Measurements from ENCODE around the gene MYO19. TPM values are rescaled to one million over a fixed set of nuclear protein-coding genes. Genes with fewer than 3 reads are reported as not detected.
A peak's percentile ranks its signal among the peaks of the same experiment; 100 is the strongest.

The MYO19 gene
- total and polyA plus RNA-seq, 9 of the 15 experiments (the other 6 are each of a cell fraction or from before 2014, with no cell fraction given), result 21.6 to 176 (median 129) TPM

DNA sequence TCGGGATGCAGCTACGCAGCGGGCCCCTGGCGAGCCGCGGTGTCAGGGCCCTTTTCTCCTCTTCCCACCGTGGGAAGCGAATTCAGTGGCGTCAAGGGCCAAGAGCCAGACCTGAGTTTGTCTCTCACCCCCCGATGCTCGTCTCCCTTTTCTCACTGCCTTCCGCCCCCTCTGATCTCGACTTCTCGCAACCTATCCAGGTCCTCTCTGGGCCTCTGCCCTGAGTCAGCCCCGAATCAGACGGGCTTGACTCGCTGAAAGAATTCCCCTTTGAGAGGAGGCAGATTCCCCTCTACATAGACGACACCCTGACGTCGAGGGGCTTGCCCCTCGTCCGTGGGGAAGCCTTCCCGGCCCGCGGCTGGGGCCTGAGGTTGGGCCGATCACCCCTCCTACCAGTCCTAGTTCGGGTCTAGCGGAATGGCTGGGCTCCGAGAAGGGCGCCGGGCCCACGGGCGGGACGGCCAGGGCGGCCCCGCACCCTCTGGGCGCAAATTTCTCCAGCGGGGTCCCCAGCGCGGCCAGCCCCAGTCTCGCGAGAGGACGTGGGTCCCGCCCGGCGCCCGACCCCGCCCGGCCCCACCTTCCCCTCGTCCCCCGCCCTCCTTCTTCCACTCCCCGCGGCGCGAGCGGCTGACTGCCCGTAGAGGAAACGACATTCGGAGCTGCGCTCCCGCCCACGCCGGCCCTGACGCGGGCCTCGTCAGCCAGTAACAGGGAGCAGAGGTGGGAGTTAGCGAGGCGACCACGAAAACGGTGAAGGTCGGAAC lies 9.8 kb upstream of the MYO19 start, which contains the start of gene GGNBP2 (continued):
- TF ChIP-seq, protein P1, sequence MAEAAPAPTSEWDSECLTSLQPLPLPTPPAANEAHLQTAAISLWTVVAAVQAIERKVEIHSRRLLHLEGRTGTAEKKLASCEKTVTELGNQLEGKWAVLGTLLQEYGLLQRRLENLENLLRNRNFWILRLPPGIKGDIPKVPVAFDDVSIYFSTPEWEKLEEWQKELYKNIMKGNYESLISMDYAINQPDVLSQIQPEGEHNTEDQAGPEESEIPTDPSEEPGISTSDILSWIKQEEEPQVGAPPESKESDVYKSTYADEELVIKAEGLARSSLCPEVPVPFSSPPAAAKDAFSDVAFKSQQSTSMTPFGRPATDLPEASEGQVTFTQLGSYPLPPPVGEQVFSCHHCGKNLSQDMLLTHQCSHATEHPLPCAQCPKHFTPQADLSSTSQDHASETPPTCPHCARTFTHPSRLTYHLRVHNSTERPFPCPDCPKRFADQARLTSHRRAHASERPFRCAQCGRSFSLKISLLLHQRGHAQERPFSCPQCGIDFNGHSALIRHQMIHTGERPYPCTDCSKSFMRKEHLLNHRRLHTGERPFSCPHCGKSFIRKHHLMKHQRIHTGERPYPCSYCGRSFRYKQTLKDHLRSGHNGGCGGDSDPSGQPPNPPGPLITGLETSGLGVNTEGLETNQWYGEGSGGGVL (CRISPR knock-in tag; IDR thresholded peaks at IDR 0.05), result no peak
- no peak for TF ChIP-seq ZNF444 (CRISPR knock-in tag; IDR thresholded peaks at IDR 0.05)
- TF ChIP-seq CBX5 (IDR thresholded peaks at IDR 0.05; ENCODE audit: borderline replicate concordance, low read depth), result no peak
- TF ChIP-seq CSDE1 (IDR thresholded peaks at IDR 0.05), result no peak
- TF ChIP-seq, protein P2, sequence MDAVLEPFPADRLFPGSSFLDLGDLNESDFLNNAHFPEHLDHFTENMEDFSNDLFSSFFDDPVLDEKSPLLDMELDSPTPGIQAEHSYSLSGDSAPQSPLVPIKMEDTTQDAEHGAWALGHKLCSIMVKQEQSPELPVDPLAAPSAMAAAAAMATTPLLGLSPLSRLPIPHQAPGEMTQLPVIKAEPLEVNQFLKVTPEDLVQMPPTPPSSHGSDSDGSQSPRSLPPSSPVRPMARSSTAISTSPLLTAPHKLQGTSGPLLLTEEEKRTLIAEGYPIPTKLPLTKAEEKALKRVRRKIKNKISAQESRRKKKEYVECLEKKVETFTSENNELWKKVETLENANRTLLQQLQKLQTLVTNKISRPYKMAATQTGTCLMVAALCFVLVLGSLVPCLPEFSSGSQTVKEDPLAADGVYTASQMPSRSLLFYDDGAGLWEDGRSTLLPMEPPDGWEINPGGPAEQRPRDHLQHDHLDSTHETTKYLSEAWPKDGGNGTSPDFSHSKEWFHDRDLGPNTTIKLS (IDR thresholded peaks at IDR 0.05; ENCODE audit: borderline replicate concordance, low read depth), result 0 out of 2 replicates have a peak, but pooled peaks have one; percentile 30
- TF ChIP-seq DIDO1 (tag; IDR thresholded peaks at IDR 0.05; ENCODE audit: low read depth), result no peak
- TF ChIP-seq, protein P3, sequence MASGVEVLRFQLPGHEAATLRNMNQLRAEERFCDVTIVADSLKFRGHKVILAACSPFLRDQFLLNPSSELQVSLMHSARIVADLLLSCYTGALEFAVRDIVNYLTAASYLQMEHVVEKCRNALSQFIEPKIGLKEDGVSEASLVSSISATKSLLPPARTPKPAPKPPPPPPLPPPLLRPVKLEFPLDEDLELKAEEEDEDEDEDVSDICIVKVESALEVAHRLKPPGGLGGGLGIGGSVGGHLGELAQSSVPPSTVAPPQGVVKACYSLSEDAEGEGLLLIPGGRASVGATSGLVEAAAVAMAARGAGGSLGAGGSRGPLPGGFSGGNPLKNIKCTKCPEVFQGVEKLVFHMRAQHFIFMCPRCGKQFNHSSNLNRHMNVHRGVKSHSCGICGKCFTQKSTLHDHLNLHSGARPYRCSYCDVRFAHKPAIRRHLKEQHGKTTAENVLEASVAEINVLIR (CRISPR knock-in tag; IDR thresholded peaks at IDR 0.05), result no peak
- TF ChIP-seq KDM5B (IDR thresholded peaks at IDR 0.05; ENCODE audit: insufficient replicate concordance, low read depth, low read length), result peak; percentile 77
- TF ChIP-seq SMAD2 (IDR thresholded peaks at IDR 0.05; ENCODE audit: low read depth, low read length), result no peak
- no peak for TF ChIP-seq ARNT (IDR thresholded peaks at IDR 0.05)
- TF ChIP-seq ZFP1 (CRISPR knock-in tag; IDR thresholded peaks at IDR 0.05), result no peak
- TF ChIP-seq HDAC6 (IDR thresholded peaks at IDR 0.05; ENCODE audit: low read depth, low read length), result no peak
- TF ChIP-seq COPS2 (conservative IDR thresholded peaks at IDR 0.05), result no peak
- TF ChIP-seq, protein P4, sequence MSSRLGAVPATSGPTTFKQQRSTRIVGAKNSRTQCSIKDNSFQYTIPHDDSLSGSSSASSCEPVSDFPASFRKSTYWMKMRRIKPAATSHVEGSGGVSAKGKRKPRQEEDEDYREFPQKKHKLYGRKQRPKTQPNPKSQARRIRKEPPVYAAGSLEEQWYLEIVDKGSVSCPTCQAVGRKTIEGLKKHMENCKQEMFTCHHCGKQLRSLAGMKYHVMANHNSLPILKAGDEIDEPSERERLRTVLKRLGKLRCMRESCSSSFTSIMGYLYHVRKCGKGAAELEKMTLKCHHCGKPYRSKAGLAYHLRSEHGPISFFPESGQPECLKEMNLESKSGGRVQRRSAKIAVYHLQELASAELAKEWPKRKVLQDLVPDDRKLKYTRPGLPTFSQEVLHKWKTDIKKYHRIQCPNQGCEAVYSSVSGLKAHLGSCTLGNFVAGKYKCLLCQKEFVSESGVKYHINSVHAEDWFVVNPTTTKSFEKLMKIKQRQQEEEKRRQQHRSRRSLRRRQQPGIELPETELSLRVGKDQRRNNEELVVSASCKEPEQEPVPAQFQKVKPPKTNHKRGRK (tag; IDR thresholded peaks at IDR 0.05), result no peak
- no peak for TF ChIP-seq MAFF (IDR thresholded peaks at IDR 0.05; ENCODE audit: low read length)
- no peak for TF ChIP-seq ZNF778 (CRISPR knock-in tag; IDR thresholded peaks at IDR 0.05)
- peak; percentile 4; the same call in 1 of the 2 replicates for TF ChIP-seq GABPB1 (CRISPR knock-in tag; IDR thresholded peaks at IDR 0.05)
- no peak for TF ChIP-seq KLF13 (tag; IDR thresholded peaks at IDR 0.05; ENCODE audit: borderline replicate concordance, low read depth)
- TF ChIP-seq TCF3 (CRISPR knock-in tag; IDR thresholded peaks at IDR 0.05), result no peak
- no peak for TF ChIP-seq BCL6 (CRISPR knock-in tag; IDR thresholded peaks at IDR 0.05)
- TF ChIP-seq EWSR1 (IDR thresholded peaks at IDR 0.05; ENCODE audit: borderline replicate concordance, low read depth, partially characterized antibody), result no peak
- peak; percentile 80 for TF ChIP-seq CHD1 (IDR thresholded peaks at IDR 0.05; ENCODE audit: low read length)

All from K562 (cell line).